ENCODE measurements around the gene SND1.

Gene SND1

GRCh38 chr7:127764681-127765080 is 112.7 kb downstream of the SND1 start:
- DNase-seq (ENCODE audit: extremely low read depth in 1 of 2, low read depth in 1 of 2) = no peak

- DNase-seq (ENCODE audit: extremely low read depth in 1 of 2, low read depth in 1 of 2) = no peak
Observed at GRCh38 chr7:127765150-127765549, 113.2 kb downstream of the SND1 start.

GRCh38 chr7:127766831-127767459 is 115.0 kb downstream of the SND1 start:
- no peak for DNase-seq (ENCODE audit: extremely low read depth in 1 of 2, low read depth in 1 of 2)

- no peak for DNase-seq (ENCODE audit: extremely low read depth in 1 of 2, low read depth in 1 of 2)
Observed at GRCh38 chr7:127768241-127768640, 116.2 kb downstream of the SND1 start.

GRCh38 chr7:127769137-127769536 is 117.1 kb downstream of the SND1 start:
- no peak for DNase-seq (ENCODE audit: extremely low read depth in 1 of 2, low read depth in 1 of 2)

- no peak for DNase-seq (ENCODE audit: extremely low read depth in 1 of 2, low read depth in 1 of 2)
Observed at GRCh38 chr7:127769696-127770400, 117.9 kb downstream of the SND1 start.

- no peak for DNase-seq (ENCODE audit: extremely low read depth in 1 of 2, low read depth in 1 of 2)
Observed at GRCh38 chr7:127770885-127771284, 118.9 kb downstream of the SND1 start.

- no peak for DNase-seq (ENCODE audit: extremely low read depth in 1 of 2, low read depth in 1 of 2)
Observed at GRCh38 chr7:127771707-127772106, 119.7 kb downstream of the SND1 start.

- DNase-seq (ENCODE audit: extremely low read depth in 1 of 2, low read depth in 1 of 2) = no peak
Observed at GRCh38 chr7:127776776-127777386, 124.9 kb downstream of the SND1 start.

- no peak for DNase-seq (ENCODE audit: extremely low read depth in 1 of 2, low read depth in 1 of 2)
Observed at GRCh38 chr7:127780489-127780888, 128.5 kb downstream of the SND1 start.

- no peak for DNase-seq (ENCODE audit: extremely low read depth in 1 of 2, low read depth in 1 of 2)
Observed at GRCh38 chr7:127781081-127781480, 129.1 kb downstream of the SND1 start.

- DNase-seq (ENCODE audit: extremely low read depth in 1 of 2, low read depth in 1 of 2) = no peak
Observed at GRCh38 chr7:127782075-127782474, 130.1 kb downstream of the SND1 start.

- DNase-seq (ENCODE audit: extremely low read depth in 1 of 2, low read depth in 1 of 2) = no peak
Observed at GRCh38 chr7:127782654-127783559, 130.9 kb downstream of the SND1 start.

- no peak for DNase-seq (ENCODE audit: extremely low read depth in 1 of 2, low read depth in 1 of 2)
Observed at GRCh38 chr7:127786184-127786583, 134.2 kb downstream of the SND1 start.

- no peak for DNase-seq (ENCODE audit: extremely low read depth in 1 of 2, low read depth in 1 of 2)
Observed at GRCh38 chr7:127789031-127789430, 137.0 kb downstream of the SND1 start.

GRCh38 chr7:127791446-127792189 is 139.6 kb downstream of the SND1 start:
- no peak for DNase-seq (ENCODE audit: extremely low read depth in 1 of 2, low read depth in 1 of 2)

GRCh38 chr7:127792528-127793342 is 140.7 kb downstream of the SND1 start:
- peak in 1 of 2 donors; percentile 9 for DNase-seq (ENCODE audit: extremely low read depth in 1 of 2, low read depth in 1 of 2)

GRCh38 chr7:127793582-127793981 is 141.6 kb downstream of the SND1 start:
- DNase-seq (ENCODE audit: extremely low read depth in 1 of 2, low read depth in 1 of 2) = no peak

GRCh38 chr7:127794136-127794535 is 142.1 kb downstream of the SND1 start:
- DNase-seq (ENCODE audit: extremely low read depth in 1 of 2, low read depth in 1 of 2) = no peak

- DNase-seq (ENCODE audit: extremely low read depth in 1 of 2, low read depth in 1 of 2) = no peak
Observed at GRCh38 chr7:127794551-127794950, 142.6 kb downstream of the SND1 start.

All from stimulated activated CD8-positive, alpha-beta memory T cell treated with anti-CD3 and anti-CD28 coated beads, Interleukin-7, amount 100 ng/mL, for 48 hours (primary cell).